DND-41 (cell line): ENCODE measurements around the gene ARMC9.

Experiments
- ATAC-seq: fragments of 200-7000 bp; cut with Tn5 transposase; 3 replicates; pipeline ENCODE4 v1.9.1; 2021; ENCODE audit warnings: low read depth; ENCODE audit not compliant: insufficient read depth
- DNase-seq: peaks from one replicate; pipeline ENCODE4 v3.0.0-alpha.2; 2020
- H2AFZ ChIP-seq: 2 replicates; pipeline ENCODE4 v1.6.0; 2012; ENCODE audit warnings: low read depth, low read length
- H3K27ac ChIP-seq: 2 replicates; pipeline ENCODE4 v1.5.1; 2012; ENCODE audit warnings: low read length, inconsistent platforms
- H3K27me3 ChIP-seq: fragments of 200-600 bp; sonication (generic); 2 replicates; pipeline ENCODE4 v1.6.0; 2012; ENCODE audit warnings: low read length, mild to moderate bottlenecking, inconsistent platforms; ENCODE audit not compliant: insufficient read depth, poor library complexity
- H3K36me3 ChIP-seq: 2 replicates; pipeline ENCODE4 v1.5.1; 2012; ENCODE audit warnings: low read length, inconsistent platforms; ENCODE audit not compliant: insufficient read depth
- H3K4me1 ChIP-seq: 2 replicates; pipeline ENCODE4 v1.5.1; 2012; ENCODE audit warnings: mild to moderate bottlenecking, low read length; ENCODE audit not compliant: insufficient read depth
- H3K4me2 ChIP-seq: 2 replicates; pipeline ENCODE4 v1.6.0; 2012; ENCODE audit warnings: mild to moderate bottlenecking, moderate library complexity, low read length, inconsistent platforms; ENCODE audit not compliant: insufficient read depth
- H3K4me3 ChIP-seq, 2 experiments: fragments of 200-600 bp in 1 of 2; shearing (Covaris generic) in 1 of 2; 2 replicates each; pipeline ENCODE4 v1.5.1; 2012 to 2016; ENCODE audit warnings: inconsistent platforms in 2 of 2, low read length in 2 of 2, mild to moderate bottlenecking in 2 of 2, low read depth in 1 of 2, moderate library complexity in 1 of 2
- H3K79me2 ChIP-seq: 2 replicates; pipeline ENCODE4 v1.6.0; 2012; ENCODE audit warnings: low read length, inconsistent platforms; ENCODE audit not compliant: insufficient read depth
- H3K9ac ChIP-seq: 2 replicates; pipeline ENCODE4 v1.6.0; 2012; ENCODE audit warnings: low read depth, mild to moderate bottlenecking, inconsistent platforms, low read length, moderate library complexity
- H3K9me3 ChIP-seq: 2 replicates; pipeline ENCODE4 v1.5.1; 2012; ENCODE audit warnings: low read length, moderate library complexity, mild to moderate bottlenecking, inconsistent platforms; ENCODE audit not compliant: insufficient read depth, severe bottlenecking
- H4K20me1 ChIP-seq: 2 replicates; pipeline ENCODE4 v1.6.0; 2012; ENCODE audit warnings: low read length; ENCODE audit not compliant: insufficient read depth
- CTCF ChIP-seq: IDR thresholded peaks from 2 replicates; pipeline ENCODE4 v1.5.1; 2012; ENCODE audit warnings: borderline replicate concordance, low read length, moderate library complexity, mild to moderate bottlenecking; ENCODE audit not compliant: poor library complexity, severe bottlenecking; ENCODE audit errors: extremely low read depth
- EZH2 ChIP-seq: IDR thresholded peaks from 3 replicates; pipeline ENCODE4 v1.6.1; 2012; ENCODE audit warnings: borderline replicate concordance, low read depth, mild to moderate bottlenecking, moderate library complexity, low read length, inconsistent platforms; ENCODE audit not compliant: severe bottlenecking

Gene ARMC9

GRCh38 chr2:231228223-231228622 lies 29.8 kb downstream of the ARMC9 start:
- no peak overlapping the region for H3K27ac ChIP-seq
- H3K4me3 ChIP-seq, result no peak overlapping the region

GRCh38 chr2:231228974-231229529 lies 30.6 kb downstream of the ARMC9 start:
- no peaks in the 10 kb centered on the region for H3K36me3 ChIP-seq
- DNase-seq, result no peak
- H4K20me1 ChIP-seq, result no peaks in the 10 kb centered on the region
- no peaks in the 10 kb centered on the region for H3K79me2 ChIP-seq
- no peaks in the 10 kb centered on the region for H3K9me3 ChIP-seq
- H3K9ac ChIP-seq, result no peak overlapping the region
- no peaks in the 10 kb centered on the region for H3K27me3 ChIP-seq
- H3K4me3 ChIP-seq, result no peak overlapping the region
- peaks cover 8% of the 10 kb centered on the region for H3K4me1 ChIP-seq
- H3K27ac ChIP-seq, result no peak overlapping the region
- ATAC-seq, result no peak
- no peak overlapping the region for H3K4me2 ChIP-seq
- no peak for TF ChIP-seq EZH2
- no peak for TF ChIP-seq CTCF
- no peak overlapping the region for H2AFZ ChIP-seq

More at GRCh38 chr2:231228223-231228622, 29.8 kb downstream of the ARMC9 start:
- H3K79me2 ChIP-seq, result no peaks in the 10 kb centered on the region
- H3K36me3 ChIP-seq, result no peaks in the 10 kb centered on the region
- 0 out of 2 replicates have a peak overlapping the region, but pooled peaks have one; percentile 54 for H2AFZ ChIP-seq
- ATAC-seq, result peak; percentile 71
- DNase-seq, result peak; percentile 60
- H4K20me1 ChIP-seq, result no peaks in the 10 kb centered on the region
- TF ChIP-seq CTCF (no peak), EZH2 (no peak)
- H3K4me2 ChIP-seq, result no peak overlapping the region
- peaks cover 8% of the 10 kb centered on the region for H3K4me1 ChIP-seq
- H3K9me3 ChIP-seq, result no peaks in the 10 kb centered on the region
- H3K9ac ChIP-seq, result no peak overlapping the region
- no peaks in the 10 kb centered on the region for H3K27me3 ChIP-seq

GRCh38 chr2:231235217-231235616 lies 36.8 kb downstream of the ARMC9 start:
- no peak for TF ChIP-seq CTCF
- TF ChIP-seq EZH2, result no peak
- Histone ChIP-seq H3K4me1 (no peaks in the 10 kb centered on the region), H3K36me3 (no peaks in the 10 kb centered on the region), H4K20me1 (no peaks in the 10 kb centered on the region), H3K27ac (no peak overlapping the region), H3K9me3 (no peaks in the 10 kb centered on the region), H3K27me3 (no peaks in the 10 kb centered on the region), H2AFZ (no peak overlapping the region), H3K9ac (no peak overlapping the region), H3K4me3 (no peak overlapping the region), H3K79me2 (no peaks in the 10 kb centered on the region), H3K4me2 (no peak overlapping the region)
- ATAC-seq (no peak), DNase-seq (no peak)
